OCI-LY1 (cell line): Measurements from ENCODE around the gene IFNK.

ENCODE experiments used
- H2AFZ ChIP-seq: fragments of 200-600 bp; sonication (generic), shearing (Covaris generic); 2 replicates; pipeline ENCODE4 v1.6.0; 2014; ENCODE audit warnings: antibody characterized with exemption, mild to moderate bottlenecking, low read length
- H3F3A ChIP-seq: fragments of 200-600 bp; sonication (generic), shearing (Covaris generic); 2 replicates; pipeline ENCODE4 v1.6.0; 2014; ENCODE audit warnings: mild to moderate bottlenecking, antibody characterized with exemption, low read length, moderate library complexity; ENCODE audit not compliant: insufficient read depth
- H3K27ac ChIP-seq: fragments of 200-600 bp; sonication (generic); 2 replicates; pipeline ENCODE4 v1.5.1; 2014; ENCODE audit warnings: low read length, mixed run types, mild to moderate bottlenecking, low read depth; ENCODE audit not compliant: poor library complexity, severe bottlenecking
- H3K27me3 ChIP-seq: fragments of 200-600 bp; sonication (generic); 2 replicates; pipeline ENCODE4 v1.6.0; 2014; ENCODE audit warnings: antibody characterized with exemption, mild to moderate bottlenecking, low read length, moderate library complexity; ENCODE audit not compliant: insufficient read depth
- H3K36me3 ChIP-seq: fragments of 200-600 bp; sonication (generic); 2 replicates; pipeline ENCODE4 v1.6.1; 2014; ENCODE audit warnings: mild to moderate bottlenecking, antibody characterized with exemption, low read length, moderate library complexity, mixed read lengths; ENCODE audit not compliant: insufficient read depth
- H3K4me1 ChIP-seq: fragments of 200-600 bp; sonication (generic); 2 replicates; pipeline ENCODE4 v1.5.1; 2014; ENCODE audit warnings: mild to moderate bottlenecking, low read length, moderate library complexity; ENCODE audit not compliant: insufficient read depth, severe bottlenecking
- H3K4me2 ChIP-seq: fragments of 200-600 bp; sonication (generic), shearing (Covaris generic); 2 replicates; pipeline ENCODE4 v1.6.1; 2014; ENCODE audit warnings: low read length
- H3K4me3 ChIP-seq: fragments of 200-600 bp; sonication (generic); 2 replicates; pipeline ENCODE4 v1.5.1; 2014; ENCODE audit warnings: low read length, low read depth, mild to moderate bottlenecking, mixed read lengths; ENCODE audit not compliant: poor library complexity, severe bottlenecking
- H3K79me2 ChIP-seq: fragments of 200-600 bp; shearing (Covaris generic); 2 replicates; pipeline ENCODE4 v1.6.1; 2016; ENCODE audit warnings: mixed run types, low read length, mixed read lengths; ENCODE audit not compliant: insufficient read depth
- H3K9ac ChIP-seq: fragments of 200-600 bp; sonication (generic), shearing (Covaris generic); 2 replicates; pipeline ENCODE4 v1.6.1; 2014; ENCODE audit warnings: mild to moderate bottlenecking, low read length, mixed read lengths
- H3K9me2 ChIP-seq: fragments of 200-600 bp; sonication (generic), shearing (Covaris generic); 2 replicates; pipeline ENCODE4 v1.6.1; 2014; ENCODE audit warnings: low read depth, mild to moderate bottlenecking, low read length, mixed read lengths
- H3K9me3 ChIP-seq: fragments of 200-600 bp; shearing (Covaris generic); 2 replicates; pipeline ENCODE4 v1.6.1; 2014; ENCODE audit warnings: low read length, mixed read lengths
- H4K20me1 ChIP-seq: fragments of 200-600 bp; sonication (generic), shearing (Covaris generic); 2 replicates; pipeline ENCODE4 v1.6.0; 2016; ENCODE audit warnings: mild to moderate bottlenecking, low read length; ENCODE audit not compliant: insufficient read depth
- CTCF ChIP-seq: fragments of 200-600 bp; sonication (generic), shearing (Covaris generic); IDR thresholded peaks from 2 replicates; pipeline ENCODE4 v1.5.1; 2017; ENCODE audit warnings: mild to moderate bottlenecking, antibody characterized with exemption, low read length, moderate library complexity, mixed read lengths
- EZH2 ChIP-seq: fragments of 200-600 bp; sonication (generic), shearing (Covaris generic); IDR thresholded peaks from 2 replicates; pipeline ENCODE4 v1.8.0; 2017; ENCODE audit warnings: borderline replicate concordance, mixed run types, mild to moderate bottlenecking, antibody characterized with exemption, low read length, moderate library complexity, mixed read lengths

The IFNK gene

GRCh38 chr9:27569406-27569805 lies 45.3 kb downstream of the IFNK start:
- Histone ChIP-seq H3K9me2 (no peaks in the 10 kb centered on the region), H3K9me3 (no peaks in the 10 kb centered on the region), H2AFZ (no peak overlapping the region), H3K4me2 (no peak overlapping the region), H3K36me3 (peaks cover 22% of the 10 kb centered on the region), H3K27me3 (no peaks in the 10 kb centered on the region), H3K9ac (no peak overlapping the region), H4K20me1 (no peaks in the 10 kb centered on the region), H3K4me3 (no peak overlapping the region), H3K4me1 (peaks cover 20% of the 10 kb centered on the region), H3K79me2 (no peaks in the 10 kb centered on the region; the same call in 1 of the 2 replicates), H3K27ac (no peak overlapping the region), H3F3A (no peaks in the 10 kb centered on the region)
- TF ChIP-seq EZH2: no peak
- no peak for TF ChIP-seq CTCF

GRCh38 chr9:27571011-27571410 lies 46.9 kb downstream of the IFNK start:
- H3K4me1 ChIP-seq: peaks cover 16% of the 10 kb centered on the region
- no peak overlapping the region for H3K4me2 ChIP-seq
- H2AFZ ChIP-seq: no peak overlapping the region
- H3K9ac ChIP-seq: no peak overlapping the region
- H3K36me3 ChIP-seq: 0 out of 2 replicates have a peak, but pooled peaks cover 8% of the 10 kb centered on the region
- TF ChIP-seq CTCF (no peak), EZH2 (no peak)
- H3K27me3 ChIP-seq: no peaks in the 10 kb centered on the region
- H3K27ac ChIP-seq: no peak overlapping the region
- H3K4me3 ChIP-seq: no peak overlapping the region
- H3F3A ChIP-seq: no peaks in the 10 kb centered on the region
- H4K20me1 ChIP-seq: no peaks in the 10 kb centered on the region
- H3K79me2 ChIP-seq: no peaks in the 10 kb centered on the region; the same call in 1 of the 2 replicates
- H3K9me3 ChIP-seq: no peaks in the 10 kb centered on the region; the same call in 1 of the 2 replicates
- H3K9me2 ChIP-seq: no peaks in the 10 kb centered on the region

- Histone ChIP-seq H3K4me3 (peak overlapping the region; percentile 81), H4K20me1 (no peaks in the 10 kb centered on the region), H3K79me2 (no peaks in the 10 kb centered on the region; the same call in 1 of the 2 replicates), H3K9ac (peak overlapping the region; percentile 79), H3F3A (no peaks in the 10 kb centered on the region), H2AFZ (no peak overlapping the region), H3K4me2 (peak overlapping the region; percentile 67), H3K36me3 (0 out of 2 replicates have a peak, but pooled peaks cover 2% of the 10 kb centered on the region), H3K9me3 (no peaks in the 10 kb centered on the region; the same call in 1 of the 2 replicates), H3K27ac (no peak overlapping the region), H3K27me3 (no peaks in the 10 kb centered on the region), H3K4me1 (peaks cover 16% of the 10 kb centered on the region), H3K9me2 (no peaks in the 10 kb centered on the region)
- TF ChIP-seq EZH2 (no peak), CTCF (no peak)
Observed at GRCh38 chr9:27572061-27572460, 48.0 kb downstream of the IFNK start.
